HCT116 (cell line): Measurements from ENCODE around the gene DIS3L2. TPM values are rescaled to one million over a fixed set of nuclear protein-coding genes. Genes with fewer than 3 reads are reported as not detected.

Experiments used
- ATAC-seq: fragments of 200-7000 bp; cut with Tn5 transposase; 2 replicates; pipeline ENCODE4 v1.9.1; 2020; ENCODE audit warnings: mild to moderate bottlenecking, moderate library complexity
- BruUV-seq: library from RNA; stranded (reverse); fragments of 400-500 nt; replicated peaks from 2 replicates; lab custom pipeline; 2021; lab: Mats Ljungman, UMichigan
- CTCF ChIA-PET: fragments of 300-600 bp; sonication (Branson Sonifier 250); formaldehyde crosslinking; loops from one replicate; lab custom pipeline; 2021; ENCODE audit warnings: antibody characterized with exemption; lab: Charles Lee
- POLR2A ChIA-PET: fragments of 300-600, 350-600 bp; sonication (Branson Sonifier 250); formaldehyde crosslinking; loops from one replicate; lab custom pipeline; 2021; ENCODE audit warnings: antibody characterized with exemption; lab: Charles Lee
- RAD21 ChIA-PET, 2 experiments: fragments of 300-600 bp; sonication (Branson Sonifier 250); formaldehyde crosslinking; loops; one replicate each; lab custom pipeline; 2023; ENCODE audit warnings: low total read pairs in 2 of 2; ENCODE audit not compliant: uncharacterized antibody in 2 of 2, unreplicated experiment in 2 of 2, low non-redundant PET in 1 of 2; lab: Charles Lee
- DNase-seq: peaks from one replicate; pipeline ENCODE4 v3.0.0-alpha.2; 2010; ENCODE audit warnings: low read depth, low spot score
- H2AFZ ChIP-seq: fragments of 200-600 bp; shearing (Covaris generic), sonication (generic); 2 replicates; pipeline ENCODE4 v1.6.1; 2017; ENCODE audit warnings: low read depth, mixed run types, mixed read lengths, antibody characterized with exemption, low read length; ENCODE audit not compliant: poor library complexity, severe bottlenecking
- H3K27ac ChIP-seq: 2 replicates; pipeline ENCODE4 v1.5.1; 2012; ENCODE audit warnings: low read depth, low read length
- H3K27me3 ChIP-seq: fragments of 200-600 bp; sonication (generic); 2 replicates; pipeline ENCODE4 v1.6.1; 2016; ENCODE audit warnings: mixed run types, low read length, mixed read lengths; ENCODE audit not compliant: insufficient read depth
- H3K36me3 ChIP-seq, 2 experiments: fragments of 200-500 bp in 1 of 2; fragments of 200-600 bp in 1 of 2; sonication (Bioruptor generic) in 1 of 2; sonication (generic) in 1 of 2; 2 replicates each; pipeline versions ENCODE4 v1.5.1 to v1.6.1; 2014 to 2016; ENCODE audit warnings: low read length in 2 of 2, inconsistent platforms in 1 of 2, mixed read lengths in 1 of 2, mixed run types in 1 of 2; ENCODE audit not compliant: insufficient read depth in 2 of 2, control insufficient read depth in 1 of 2
- H3K4me1 ChIP-seq, 2 experiments: fragments of 200-600 bp in 1 of 2; sonication (generic) in 1 of 2; 2 replicates each; pipeline versions ENCODE4 v1.5.1 to v1.6.1; 2012 to 2017; ENCODE audit warnings: low read length in 2 of 2, inconsistent platforms in 1 of 2, mild to moderate bottlenecking in 1 of 2, mixed read lengths in 1 of 2, mixed run types in 1 of 2, moderate library complexity in 1 of 2; ENCODE audit not compliant: insufficient read depth in 2 of 2, control insufficient read depth in 1 of 2
- H3K4me2 ChIP-seq: fragments of 200-600 bp; sonication (generic); 2 replicates; pipeline ENCODE4 v1.6.1; 2017; ENCODE audit warnings: mixed run types, low read length, mixed read lengths
- H3K4me3 ChIP-seq, 2 experiments: fragments of 200-600 bp in 1 of 2; sonication (generic) in 1 of 2; replicated peaks in 1 of 2; 2 replicates each; pipeline ENCODE4 v1.5.1; 2011 to 2016; ENCODE audit warnings: low read length in 2 of 2, control low read depth in 1 of 2, low read depth in 1 of 2, mild to moderate bottlenecking in 1 of 2, mixed read lengths in 1 of 2, mixed run types in 1 of 2
- H3K79me2 ChIP-seq: fragments of 200-600 bp; sonication (generic); 2 replicates; pipeline ENCODE4 v1.6.1; 2017; ENCODE audit warnings: mild to moderate bottlenecking, mixed run types, low read length, moderate library complexity, mixed read lengths; ENCODE audit not compliant: insufficient read depth
- H3K9ac ChIP-seq: fragments of 200-600 bp; sonication (generic); 2 replicates; pipeline ENCODE4 v1.6.1; 2016; ENCODE audit warnings: low read length, mixed read lengths
- H3K9me2 ChIP-seq: fragments of 200-600 bp; sonication (generic), shearing (Covaris generic); 2 replicates; pipeline ENCODE4 v1.6.1; 2017; ENCODE audit warnings: mixed run types, mild to moderate bottlenecking, moderate library complexity; ENCODE audit not compliant: insufficient read depth
- H3K9me3 ChIP-seq, 2 experiments: fragments of 200-500 bp in 1 of 2; fragments of 200-600 bp in 1 of 2; sonication (Bioruptor generic) in 1 of 2; sonication (generic) in 1 of 2; 2 replicates each; pipeline ENCODE4 v1.6.1; 2014 to 2017; ENCODE audit warnings: low read length in 2 of 2, mixed read lengths in 2 of 2, inconsistent platforms in 1 of 2, low read depth in 1 of 2, mild to moderate bottlenecking in 1 of 2, mixed run types in 1 of 2, moderate library complexity in 1 of 2; ENCODE audit not compliant: control insufficient read depth in 1 of 2, insufficient read depth in 1 of 2
- H4K20me1 ChIP-seq: fragments of 200-600 bp; sonication (generic), shearing (Covaris generic); 2 replicates; pipeline ENCODE4 v1.6.1; 2017; ENCODE audit warnings: mixed run types, mild to moderate bottlenecking, moderate library complexity; ENCODE audit not compliant: insufficient read depth
- ATF3 ChIP-seq: IDR thresholded peaks from 2 replicates; pipeline ENCODE4 v1.6.1; 2012
- CBX3 ChIP-seq: IDR thresholded peaks from 2 replicates; pipeline ENCODE4 v1.6.1; 2012; ENCODE audit warnings: low read depth
- CEBPB ChIP-seq: IDR thresholded peaks from 2 replicates; pipeline ENCODE4 v1.6.1; 2012; ENCODE audit warnings: low read depth
- EGR1 ChIP-seq: IDR thresholded peaks from 2 replicates; pipeline ENCODE4 v1.6.1; 2012; ENCODE audit warnings: low read depth
- ELF1 ChIP-seq: IDR thresholded peaks from 2 replicates; pipeline ENCODE4 v1.6.1; 2012; ENCODE audit warnings: low read depth, borderline replicate concordance
- EZH2 ChIP-seq: fragments of 200-600 bp; sonication (generic); IDR thresholded peaks from 2 replicates; pipeline ENCODE4 v1.6.1; 2017; ENCODE audit warnings: antibody characterized with exemption, mixed run types
- EZH2phosphoT487 ChIP-seq: fragments of 200-600 bp; IDR thresholded peaks from 2 replicates; pipeline ENCODE4 v1.6.1; 2018; ENCODE audit warnings: antibody characterized with exemption, borderline replicate concordance
- FOSL1 ChIP-seq: IDR thresholded peaks from 2 replicates; pipeline ENCODE4 v1.6.1; 2012; ENCODE audit warnings: low read depth
- JUND ChIP-seq: IDR thresholded peaks from 2 replicates; pipeline ENCODE4 v1.6.1; 2012
- RAD21 ChIP-seq: IDR thresholded peaks from 2 replicates; pipeline ENCODE4 v1.6.1; 2012; ENCODE audit warnings: low read depth, mild to moderate bottlenecking
- SIN3A ChIP-seq: IDR thresholded peaks from 2 replicates; pipeline ENCODE4 v1.6.1; 2012; ENCODE audit warnings: low read depth
- SP1 ChIP-seq: IDR thresholded peaks from 2 replicates; pipeline ENCODE4 v1.6.1; 2012; ENCODE audit warnings: low read depth
- SRF ChIP-seq: IDR thresholded peaks from 2 replicates; pipeline ENCODE4 v1.6.1; 2012; ENCODE audit warnings: low read depth
- TCF7L2 ChIP-seq: IDR thresholded peaks from 2 replicates; pipeline ENCODE4 v1.7.0; 2011; ENCODE audit warnings: borderline replicate concordance, inconsistent platforms; ENCODE audit not compliant: insufficient read depth, insufficient read length; ENCODE audit errors: extremely low read depth
- ZBTB33 ChIP-seq: IDR thresholded peaks from 2 replicates; pipeline ENCODE4 v1.6.1; 2011; ENCODE audit warnings: mild to moderate bottlenecking, low read length, moderate library complexity; ENCODE audit not compliant: insufficient replicate concordance; ENCODE audit errors: extremely low read depth
- intact Hi-C: fragments of 100-400 bp; cut with micrococcal nuclease; formaldehyde crosslinking; loops from 2 replicates; pipeline ENCODE4 v1.10.0; 2022
- total RNA-seq: library from RNA; stranded (reverse); gene quantifications from one replicate; pipeline ENCODE4 v1.2.1, GENCODE V29; 2021; ENCODE audit not compliant: unreplicated experiment
- TF ChIP-seq, protein P1 (sequence below), 3 experiments: fragments of 200-600 bp in 1 of 3; sonication (generic) in 1 of 3; IDR thresholded peaks in 2 of 3; conservative IDR thresholded peaks in 1 of 3; 2 replicates each; pipeline ENCODE4 v1.5.1; 2012 to 2017; ENCODE audit warnings: low read depth in 2 of 3, low read length in 2 of 3, antibody characterized with exemption in 1 of 3, borderline replicate concordance in 1 of 3, control low read depth in 1 of 3, mild to moderate bottlenecking in 1 of 3, mixed read lengths in 1 of 3, mixed run types in 1 of 3, moderate library complexity in 1 of 3; ENCODE audit not compliant: insufficient read depth in 1 of 3
- TF ChIP-seq, protein P2 (sequence below): IDR thresholded peaks from 2 replicates; pipeline ENCODE4 v1.6.1; 2012; ENCODE audit warnings: low read depth

DIS3L2 gene
- total RNA-seq, 1 experiment from 2014 or later = 42.5 TPM

DNA sequence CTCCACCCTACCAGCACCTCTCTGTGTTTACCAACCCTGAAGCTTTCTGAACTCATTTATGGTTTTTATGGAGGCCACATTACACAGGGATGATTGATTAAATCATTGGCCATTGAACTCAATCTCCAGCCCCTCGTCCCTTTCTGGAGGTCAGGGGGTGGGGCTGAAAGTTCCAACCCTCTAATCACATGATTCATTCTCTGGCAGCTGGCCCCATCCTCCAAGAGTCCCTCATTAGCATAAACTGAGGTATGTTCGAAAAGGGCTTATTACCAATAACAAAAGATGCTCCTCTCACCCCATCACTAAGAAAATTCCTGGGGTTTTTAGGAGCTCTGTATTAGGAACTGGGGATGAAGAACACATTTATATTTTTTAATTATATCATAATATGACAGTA is 92.3 kb downstream of the DIS3L2 start:
- H3K79me2 ChIP-seq = peaks cover 14% of the 10 kb centered on the region

More for the DNA sequence above, 92.3 kb downstream of the DIS3L2 start:
- no peak overlapping the region for H3K27ac ChIP-seq
- H3K4me2 ChIP-seq = no peak overlapping the region
- no peak for DNase-seq
- H3K36me3 ChIP-seq = no peaks in the 10 kb centered on the region
- ChIA-PET CTCF (no interaction called here), POLR2A (no interaction called here), RAD21 (no interaction called here)
- H3K9ac ChIP-seq = no peak overlapping the region
- H3K27me3 ChIP-seq = no peaks in the 10 kb centered on the region
- peaks cover 3% of the 10 kb centered on the region; the same call in 1 of the 2 replicates for H4K20me1 ChIP-seq
- no peak overlapping the region for H2AFZ ChIP-seq
- BruUV-seq = no TSS peak
- H3K4me1 ChIP-seq = no peaks in the 10 kb centered on the region
- TF ChIP-seq SRF (no peak), EZH2 (no peak), ELF1 (no peak), JUND (no peak), FOSL1 (no peak), EGR1 (no peak), ZBTB33 (no peak), SIN3A (no peak), CEBPB (no peak), TCF7L2 (no peak), CBX3 (no peak), SP1 (no peak), EZH2phosphoT487 (no peak), RAD21 (no peak), ATF3 (no peak)
- TF ChIP-seq, protein P1, sequence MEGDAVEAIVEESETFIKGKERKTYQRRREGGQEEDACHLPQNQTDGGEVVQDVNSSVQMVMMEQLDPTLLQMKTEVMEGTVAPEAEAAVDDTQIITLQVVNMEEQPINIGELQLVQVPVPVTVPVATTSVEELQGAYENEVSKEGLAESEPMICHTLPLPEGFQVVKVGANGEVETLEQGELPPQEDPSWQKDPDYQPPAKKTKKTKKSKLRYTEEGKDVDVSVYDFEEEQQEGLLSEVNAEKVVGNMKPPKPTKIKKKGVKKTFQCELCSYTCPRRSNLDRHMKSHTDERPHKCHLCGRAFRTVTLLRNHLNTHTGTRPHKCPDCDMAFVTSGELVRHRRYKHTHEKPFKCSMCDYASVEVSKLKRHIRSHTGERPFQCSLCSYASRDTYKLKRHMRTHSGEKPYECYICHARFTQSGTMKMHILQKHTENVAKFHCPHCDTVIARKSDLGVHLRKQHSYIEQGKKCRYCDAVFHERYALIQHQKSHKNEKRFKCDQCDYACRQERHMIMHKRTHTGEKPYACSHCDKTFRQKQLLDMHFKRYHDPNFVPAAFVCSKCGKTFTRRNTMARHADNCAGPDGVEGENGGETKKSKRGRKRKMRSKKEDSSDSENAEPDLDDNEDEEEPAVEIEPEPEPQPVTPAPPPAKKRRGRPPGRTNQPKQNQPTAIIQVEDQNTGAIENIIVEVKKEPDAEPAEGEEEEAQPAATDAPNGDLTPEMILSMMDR (IDR thresholded peaks at IDR 0.05 in 2 of 3, conservative IDR thresholded peaks at IDR 0.05 in 1 of 3; ENCODE audit: borderline replicate concordance in 1 of 3, insufficient read depth in 1 of 3, low read depth in 2 of 3, low read length in 2 of 3) = no peak
- TF ChIP-seq, protein P2, sequence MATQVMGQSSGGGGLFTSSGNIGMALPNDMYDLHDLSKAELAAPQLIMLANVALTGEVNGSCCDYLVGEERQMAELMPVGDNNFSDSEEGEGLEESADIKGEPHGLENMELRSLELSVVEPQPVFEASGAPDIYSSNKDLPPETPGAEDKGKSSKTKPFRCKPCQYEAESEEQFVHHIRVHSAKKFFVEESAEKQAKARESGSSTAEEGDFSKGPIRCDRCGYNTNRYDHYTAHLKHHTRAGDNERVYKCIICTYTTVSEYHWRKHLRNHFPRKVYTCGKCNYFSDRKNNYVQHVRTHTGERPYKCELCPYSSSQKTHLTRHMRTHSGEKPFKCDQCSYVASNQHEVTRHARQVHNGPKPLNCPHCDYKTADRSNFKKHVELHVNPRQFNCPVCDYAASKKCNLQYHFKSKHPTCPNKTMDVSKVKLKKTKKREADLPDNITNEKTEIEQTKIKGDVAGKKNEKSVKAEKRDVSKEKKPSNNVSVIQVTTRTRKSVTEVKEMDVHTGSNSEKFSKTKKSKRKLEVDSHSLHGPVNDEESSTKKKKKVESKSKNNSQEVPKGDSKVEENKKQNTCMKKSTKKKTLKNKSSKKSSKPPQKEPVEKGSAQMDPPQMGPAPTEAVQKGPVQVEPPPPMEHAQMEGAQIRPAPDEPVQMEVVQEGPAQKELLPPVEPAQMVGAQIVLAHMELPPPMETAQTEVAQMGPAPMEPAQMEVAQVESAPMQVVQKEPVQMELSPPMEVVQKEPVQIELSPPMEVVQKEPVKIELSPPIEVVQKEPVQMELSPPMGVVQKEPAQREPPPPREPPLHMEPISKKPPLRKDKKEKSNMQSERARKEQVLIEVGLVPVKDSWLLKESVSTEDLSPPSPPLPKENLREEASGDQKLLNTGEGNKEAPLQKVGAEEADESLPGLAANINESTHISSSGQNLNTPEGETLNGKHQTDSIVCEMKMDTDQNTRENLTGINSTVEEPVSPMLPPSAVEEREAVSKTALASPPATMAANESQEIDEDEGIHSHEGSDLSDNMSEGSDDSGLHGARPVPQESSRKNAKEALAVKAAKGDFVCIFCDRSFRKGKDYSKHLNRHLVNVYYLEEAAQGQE = no peak
- ATAC-seq = no peak
- no peak overlapping the region for H3K4me3 ChIP-seq
- intact Hi-C loops = no loop called here
- H3K9me2 ChIP-seq = no peaks in the 10 kb centered on the region
- H3K9me3 ChIP-seq = no peaks in the 10 kb centered on the region
